ENCODE data around the gene NEK1. TPM values are rescaled to one million over a fixed set of nuclear protein-coding genes. Genes with fewer than 3 reads are reported as not detected.

NEK1 gene
- total and polyA plus RNA-seq, 2 experiments from 2014 or later = 9.3 to 19.5 TPM

DNA sequence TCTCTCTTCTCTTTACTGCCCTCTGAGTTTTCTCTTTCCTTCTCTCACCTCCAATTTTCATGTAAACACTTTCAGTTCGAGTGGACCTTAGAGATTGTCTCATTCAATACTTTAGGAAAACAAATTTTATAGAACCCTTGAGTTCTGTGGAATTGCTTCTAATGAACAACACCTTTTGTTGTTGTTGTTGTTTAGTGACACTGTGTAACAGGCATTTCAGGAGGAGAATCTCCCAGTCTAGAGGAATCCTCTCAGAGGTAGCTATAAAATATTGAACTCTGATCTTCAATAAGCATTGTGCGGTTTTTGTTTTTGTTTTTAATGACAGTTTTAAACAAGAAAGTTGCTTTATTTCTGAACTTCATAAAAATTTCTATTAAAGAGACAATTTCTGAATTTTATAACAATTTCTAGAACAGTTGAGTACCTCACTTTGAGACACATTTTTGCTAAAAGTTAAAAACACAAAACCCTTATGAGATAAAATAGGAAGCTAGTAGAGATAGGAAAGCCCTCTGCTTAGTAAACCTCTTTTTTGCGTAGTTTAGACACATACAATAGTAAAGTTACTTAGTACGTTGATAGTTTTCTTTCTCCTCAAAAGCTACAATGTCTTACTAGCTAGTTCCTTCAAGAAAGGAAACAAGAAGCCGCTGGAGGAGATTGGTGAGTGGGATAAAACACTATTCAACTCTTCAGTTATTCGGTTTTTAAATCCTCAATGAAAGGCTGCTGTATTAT lies 46.8 kb upstream of the NEK1 start (continued):
- TF ChIP-seq, protein P1, sequence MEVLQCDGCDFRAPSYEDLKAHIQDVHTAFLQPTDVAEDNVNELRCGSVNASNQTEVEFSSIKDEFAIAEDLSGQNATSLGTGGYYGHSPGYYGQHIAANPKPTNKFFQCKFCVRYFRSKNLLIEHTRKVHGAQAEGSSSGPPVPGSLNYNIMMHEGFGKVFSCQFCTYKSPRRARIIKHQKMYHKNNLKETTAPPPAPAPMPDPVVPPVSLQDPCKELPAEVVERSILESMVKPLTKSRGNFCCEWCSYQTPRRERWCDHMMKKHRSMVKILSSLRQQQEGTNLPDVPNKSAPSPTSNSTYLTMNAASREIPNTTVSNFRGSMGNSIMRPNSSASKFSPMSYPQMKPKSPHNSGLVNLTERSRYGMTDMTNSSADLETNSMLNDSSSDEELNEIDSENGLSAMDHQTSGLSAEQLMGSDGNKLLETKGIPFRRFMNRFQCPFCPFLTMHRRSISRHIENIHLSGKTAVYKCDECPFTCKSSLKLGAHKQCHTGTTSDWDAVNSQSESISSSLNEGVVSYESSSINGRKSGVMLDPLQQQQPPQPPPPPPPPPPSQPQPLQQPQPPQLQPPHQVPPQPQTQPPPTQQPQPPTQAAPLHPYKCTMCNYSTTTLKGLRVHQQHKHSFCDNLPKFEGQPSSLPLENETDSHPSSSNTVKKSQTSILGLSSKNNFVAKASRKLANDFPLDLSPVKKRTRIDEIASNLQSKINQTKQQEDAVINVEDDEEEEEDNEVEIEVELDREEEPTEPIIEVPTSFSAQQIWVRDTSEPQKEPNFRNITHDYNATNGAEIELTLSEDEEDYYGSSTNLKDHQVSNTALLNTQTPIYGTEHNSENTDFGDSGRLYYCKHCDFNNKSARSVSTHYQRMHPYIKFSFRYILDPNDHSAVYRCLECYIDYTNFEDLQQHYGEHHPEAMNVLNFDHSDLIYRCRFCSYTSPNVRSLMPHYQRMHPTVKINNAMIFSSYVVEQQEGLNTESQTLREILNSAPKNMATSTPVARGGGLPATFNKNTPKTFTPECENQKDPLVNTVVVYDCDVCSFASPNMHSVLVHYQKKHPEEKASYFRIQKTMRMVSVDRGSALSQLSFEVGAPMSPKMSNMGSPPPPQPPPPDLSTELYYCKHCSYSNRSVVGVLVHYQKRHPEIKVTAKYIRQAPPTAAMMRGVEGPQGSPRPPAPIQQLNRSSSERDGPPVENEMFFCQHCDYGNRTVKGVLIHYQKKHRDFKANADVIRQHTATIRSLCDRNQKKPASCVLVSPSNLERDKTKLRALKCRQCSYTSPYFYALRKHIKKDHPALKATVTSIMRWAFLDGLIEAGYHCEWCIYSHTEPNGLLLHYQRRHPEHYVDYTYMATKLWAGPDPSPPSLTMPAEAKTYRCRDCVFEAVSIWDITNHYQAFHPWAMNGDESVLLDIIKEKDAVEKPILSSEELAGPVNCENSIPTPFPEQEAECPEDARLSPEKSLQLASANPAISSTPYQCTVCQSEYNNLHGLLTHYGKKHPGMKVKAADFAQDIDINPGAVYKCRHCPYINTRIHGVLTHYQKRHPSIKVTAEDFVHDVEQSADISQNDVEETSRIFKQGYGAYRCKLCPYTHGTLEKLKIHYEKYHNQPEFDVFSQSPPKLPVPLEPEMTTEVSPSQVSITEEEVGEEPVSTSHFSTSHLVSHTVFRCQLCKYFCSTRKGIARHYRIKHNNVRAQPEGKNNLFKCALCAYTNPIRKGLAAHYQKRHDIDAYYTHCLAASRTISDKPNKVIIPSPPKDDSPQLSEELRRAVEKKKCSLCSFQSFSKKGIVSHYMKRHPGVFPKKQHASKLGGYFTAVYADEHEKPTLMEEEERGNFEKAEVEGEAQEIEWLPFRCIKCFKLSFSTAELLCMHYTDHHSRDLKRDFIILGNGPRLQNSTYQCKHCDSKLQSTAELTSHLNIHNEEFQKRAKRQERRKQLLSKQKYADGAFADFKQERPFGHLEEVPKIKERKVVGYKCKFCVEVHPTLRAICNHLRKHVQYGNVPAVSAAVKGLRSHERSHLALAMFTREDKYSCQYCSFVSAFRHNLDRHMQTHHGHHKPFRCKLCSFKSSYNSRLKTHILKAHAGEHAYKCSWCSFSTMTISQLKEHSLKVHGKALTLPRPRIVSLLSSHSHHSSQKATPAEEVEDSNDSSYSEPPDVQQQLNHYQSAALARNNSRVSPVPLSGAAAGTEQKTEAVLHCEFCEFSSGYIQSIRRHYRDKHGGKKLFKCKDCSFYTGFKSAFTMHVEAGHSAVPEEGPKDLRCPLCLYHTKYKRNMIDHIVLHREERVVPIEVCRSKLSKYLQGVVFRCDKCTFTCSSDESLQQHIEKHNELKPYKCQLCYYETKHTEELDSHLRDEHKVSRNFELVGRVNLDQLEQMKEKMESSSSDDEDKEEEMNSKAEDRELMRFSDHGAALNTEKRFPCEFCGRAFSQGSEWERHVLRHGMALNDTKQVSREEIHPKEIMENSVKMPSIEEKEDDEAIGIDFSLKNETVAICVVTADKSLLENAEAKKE (CRISPR knock-in tag; IDR thresholded peaks at IDR 0.05) = no peak
- TF ChIP-seq POLR2AphosphoS5 (IDR thresholded peaks at IDR 0.05; ENCODE audit: low read depth) (no peak), EZH2 (IDR thresholded peaks at IDR 0.05; ENCODE audit: low read depth, unreplicated experiment) (no peak), ZNF331 (CRISPR knock-in tag; IDR thresholded peaks at IDR 0.05; ENCODE audit: low read depth) (no peak)

DNA sequence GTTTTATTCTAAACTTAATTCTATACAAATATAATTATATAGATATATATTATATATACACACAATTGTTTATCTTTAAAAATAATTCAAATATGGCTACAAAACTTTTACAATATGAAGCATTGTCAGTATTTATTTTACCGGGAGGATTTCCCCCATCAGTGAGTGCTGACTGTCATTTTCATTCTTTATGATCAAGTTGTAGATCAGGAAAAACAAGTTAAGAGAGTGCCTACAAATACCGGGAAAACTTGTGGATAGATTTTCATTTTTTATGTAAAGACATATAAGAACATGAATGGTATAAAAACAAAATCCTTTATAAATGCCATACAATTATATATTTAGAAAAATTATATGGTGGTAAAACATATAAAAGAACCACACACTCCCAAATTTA lies 45.8 kb upstream of the NEK1 start:
- H3K4me2 ChIP-seq = no peak overlapping the region
- no peaks in the 10 kb centered on the region for H3K27me3 ChIP-seq (ENCODE audit: insufficient read depth)
- Mint-ChIP-seq H3K9me3 (no peaks in the 10 kb centered on the region; the same call in 2 of the 3 replicates), H3K36me3 (ENCODE audit: low read depth) (no peaks in the 10 kb centered on the region; the same call in 2 of the 3 replicates), H3K27me3 (ENCODE audit: insufficient read depth, low read depth, poor library complexity) (no peaks in the 10 kb centered on the region), H3K4me3 (no peak overlapping the region), H3K27ac (no peak overlapping the region), H3K4me1 (peaks cover 26% of the 10 kb centered on the region; the same call in 2 of the 3 replicates)
- peaks cover 18% of the 10 kb centered on the region for H3K4me1 ChIP-seq (ENCODE audit: insufficient read depth)
- ATAC-seq (no peak), DNase-seq (ENCODE audit: low spot score) (no peak)
- no peak overlapping the region for H3K4me3 ChIP-seq
- peaks cover 38% of the 10 kb centered on the region for H3K79me2 ChIP-seq (replicated peaks; ENCODE audit: insufficient read depth)
- H4K20me1 ChIP-seq (replicated peaks; ENCODE audit: insufficient read depth) = no peaks in the 10 kb centered on the region
- H3K36me3 ChIP-seq (ENCODE audit: insufficient read depth) = no peaks in the 10 kb centered on the region
- H3K27ac ChIP-seq (ENCODE audit: low read depth) = no peak overlapping the region
- H3F3A ChIP-seq (replicated peaks; ENCODE audit: low read depth) = no peaks in the 10 kb centered on the region
- no peak overlapping the region for H2AFZ ChIP-seq
- no peaks in the 10 kb centered on the region for H3K9me2 ChIP-seq (ENCODE audit: insufficient read depth)
- TF ChIP-seq EZH2 (IDR thresholded peaks at IDR 0.05; ENCODE audit: low read depth, unreplicated experiment) (no peak), ZNF331 (CRISPR knock-in tag; IDR thresholded peaks at IDR 0.05; ENCODE audit: low read depth) (no peak), ZNF114 (CRISPR knock-in tag; IDR thresholded peaks at IDR 0.05) (no peak), STAT1 (IDR thresholded peaks at IDR 0.05; ENCODE audit: unreplicated experiment) (no peak), CREB1 (CRISPR knock-in tag; IDR thresholded peaks at IDR 0.05; ENCODE audit: low read depth) (no peak)
- TF ChIP-seq, protein P2, sequence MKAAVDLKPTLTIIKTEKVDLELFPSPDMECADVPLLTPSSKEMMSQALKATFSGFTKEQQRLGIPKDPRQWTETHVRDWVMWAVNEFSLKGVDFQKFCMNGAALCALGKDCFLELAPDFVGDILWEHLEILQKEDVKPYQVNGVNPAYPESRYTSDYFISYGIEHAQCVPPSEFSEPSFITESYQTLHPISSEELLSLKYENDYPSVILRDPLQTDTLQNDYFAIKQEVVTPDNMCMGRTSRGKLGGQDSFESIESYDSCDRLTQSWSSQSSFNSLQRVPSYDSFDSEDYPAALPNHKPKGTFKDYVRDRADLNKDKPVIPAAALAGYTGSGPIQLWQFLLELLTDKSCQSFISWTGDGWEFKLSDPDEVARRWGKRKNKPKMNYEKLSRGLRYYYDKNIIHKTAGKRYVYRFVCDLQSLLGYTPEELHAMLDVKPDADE (IDR thresholded peaks at IDR 0.05) = no peak
- TF ChIP-seq, protein P3, sequence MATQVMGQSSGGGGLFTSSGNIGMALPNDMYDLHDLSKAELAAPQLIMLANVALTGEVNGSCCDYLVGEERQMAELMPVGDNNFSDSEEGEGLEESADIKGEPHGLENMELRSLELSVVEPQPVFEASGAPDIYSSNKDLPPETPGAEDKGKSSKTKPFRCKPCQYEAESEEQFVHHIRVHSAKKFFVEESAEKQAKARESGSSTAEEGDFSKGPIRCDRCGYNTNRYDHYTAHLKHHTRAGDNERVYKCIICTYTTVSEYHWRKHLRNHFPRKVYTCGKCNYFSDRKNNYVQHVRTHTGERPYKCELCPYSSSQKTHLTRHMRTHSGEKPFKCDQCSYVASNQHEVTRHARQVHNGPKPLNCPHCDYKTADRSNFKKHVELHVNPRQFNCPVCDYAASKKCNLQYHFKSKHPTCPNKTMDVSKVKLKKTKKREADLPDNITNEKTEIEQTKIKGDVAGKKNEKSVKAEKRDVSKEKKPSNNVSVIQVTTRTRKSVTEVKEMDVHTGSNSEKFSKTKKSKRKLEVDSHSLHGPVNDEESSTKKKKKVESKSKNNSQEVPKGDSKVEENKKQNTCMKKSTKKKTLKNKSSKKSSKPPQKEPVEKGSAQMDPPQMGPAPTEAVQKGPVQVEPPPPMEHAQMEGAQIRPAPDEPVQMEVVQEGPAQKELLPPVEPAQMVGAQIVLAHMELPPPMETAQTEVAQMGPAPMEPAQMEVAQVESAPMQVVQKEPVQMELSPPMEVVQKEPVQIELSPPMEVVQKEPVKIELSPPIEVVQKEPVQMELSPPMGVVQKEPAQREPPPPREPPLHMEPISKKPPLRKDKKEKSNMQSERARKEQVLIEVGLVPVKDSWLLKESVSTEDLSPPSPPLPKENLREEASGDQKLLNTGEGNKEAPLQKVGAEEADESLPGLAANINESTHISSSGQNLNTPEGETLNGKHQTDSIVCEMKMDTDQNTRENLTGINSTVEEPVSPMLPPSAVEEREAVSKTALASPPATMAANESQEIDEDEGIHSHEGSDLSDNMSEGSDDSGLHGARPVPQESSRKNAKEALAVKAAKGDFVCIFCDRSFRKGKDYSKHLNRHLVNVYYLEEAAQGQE (IDR thresholded peaks at IDR 0.05; ENCODE audit: unreplicated experiment) = no peak
